ENCODE results near the gene PRF1.
"Not testable (repeated sequence)": the region's sequence is repeated elsewhere in the genome, so short reads cannot be mapped to it uniquely, and the experiment has no call there.

Gene PRF1

GRCh38 chr10:70617798-70618568 lies 15.4 kb upstream of the PRF1 start:
- DNase-seq (ENCODE audit: low spot score) = peak; percentile 48

- no peak for DNase-seq (ENCODE audit: low spot score)
Measured at GRCh38 chr10:70616761-70617160, 14.2 kb upstream of the PRF1 start.

GRCh38 chr10:70615784-70616522 lies 13.4 kb upstream of the PRF1 start:
- no peak for DNase-seq (ENCODE audit: low spot score)

GRCh38 chr10:70615211-70615610 lies 12.7 kb upstream of the PRF1 start:
- DNase-seq (ENCODE audit: low spot score) = no peak

GRCh38 chr10:70614364-70614763 lies 11.8 kb upstream of the PRF1 start:
- not testable (repeated sequence) for DNase-seq (ENCODE audit: low spot score)

- DNase-seq (ENCODE audit: low spot score) = no peak
Measured at GRCh38 chr10:70613941-70614340, 11.4 kb upstream of the PRF1 start.

- DNase-seq (ENCODE audit: low spot score) = no peak
Measured at GRCh38 chr10:70607936-70608335, 5.4 kb upstream of the PRF1 start.

- DNase-seq (ENCODE audit: low spot score) = no peak
Measured at GRCh38 chr10:70605161-70605560, 2.6 kb upstream of the PRF1 start.

GRCh38 chr10:70604106-70604505 lies 1.6 kb upstream of the PRF1 start:
- no peak for DNase-seq (ENCODE audit: low spot score)

GRCh38 chr10:70603449-70603801 lies 884 bp upstream of the PRF1 start:
- no peak for DNase-seq (ENCODE audit: low spot score)

GRCh38 chr10:70601746-70602145 lies 795 bp downstream of the PRF1 start:
- DNase-seq (ENCODE audit: low spot score) = no peak

- DNase-seq (ENCODE audit: low spot score) = no peak
Measured at GRCh38 chr10:70600512-70601395, 1.8 kb downstream of the PRF1 start.

- no peak for DNase-seq (ENCODE audit: low spot score)
Measured at GRCh38 chr10:70599791-70600190, 2.8 kb downstream of the PRF1 start.

- DNase-seq (ENCODE audit: low spot score) = no peak
Measured at GRCh38 chr10:70599319-70599718, 3.2 kb downstream of the PRF1 start.

GRCh38 chr10:70598857-70599295 lies 3.7 kb downstream of the PRF1 start:
- DNase-seq (ENCODE audit: low spot score) = no peak

GRCh38 chr10:70597856-70598815 lies 4.4 kb downstream of the PRF1 start:
- no peak for DNase-seq (ENCODE audit: low spot score)

GRCh38 chr10:70596860-70597809 lies 5.4 kb downstream of the PRF1 start:
- DNase-seq (ENCODE audit: low spot score) = no peak

GRCh38 chr10:70596110-70596798 lies 6.3 kb downstream of the PRF1 start:
- DNase-seq (ENCODE audit: low spot score) = no peak

GRCh38 chr10:70595566-70596016 lies 7.0 kb downstream of the PRF1 start:
- DNase-seq (ENCODE audit: low spot score) = no peak

Data from AG08396 (cell line).